HG02678 (cell line): ENCODE data around the gene KLF11.

Experiments used
- ATAC-seq: cut with Tn5 transposase; IDR thresholded peaks from one replicate; pipeline ENCODE4 v1.9.1; 2021; ENCODE audit warnings: mild to moderate bottlenecking, moderate library complexity; ENCODE audit not compliant: unreplicated experiment

Gene KLF11

DNA sequence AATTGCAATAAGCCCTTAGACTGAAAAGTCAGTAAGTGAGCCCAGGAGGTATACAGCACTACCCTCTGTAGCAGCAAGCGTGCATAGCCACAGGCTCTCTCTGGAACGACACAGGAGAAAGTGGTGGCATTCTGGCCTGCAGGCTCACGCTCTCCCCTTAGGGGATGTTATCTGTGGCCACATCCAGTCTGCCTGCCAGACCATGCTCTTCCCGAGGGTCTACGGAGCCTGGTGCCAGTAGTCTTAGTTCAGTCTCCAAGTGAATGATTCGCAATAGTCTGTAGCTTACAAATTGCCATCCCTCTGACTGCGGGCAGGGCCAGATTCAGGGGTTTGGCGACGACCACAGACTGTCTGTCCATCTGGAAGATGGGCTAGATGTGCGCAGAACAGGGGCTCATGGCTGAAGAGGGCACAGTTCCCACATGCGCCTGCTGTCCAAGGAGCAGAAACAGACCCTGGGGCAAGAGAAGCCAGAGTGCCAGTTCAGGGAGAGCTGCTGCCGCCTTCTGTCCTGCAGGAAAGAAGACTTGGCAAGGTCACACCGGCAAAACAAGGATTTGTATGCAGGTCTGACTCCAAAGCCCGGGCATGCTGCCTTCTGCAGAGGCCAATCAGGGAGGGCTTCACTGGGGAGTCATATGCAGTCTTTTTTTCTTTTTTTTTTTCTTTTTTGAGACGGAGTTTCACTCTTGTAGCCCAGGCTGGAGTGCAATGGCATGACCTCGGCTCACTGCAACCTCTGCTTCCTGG lies 3.5 kb upstream of the KLF11 start:
- no peak for ATAC-seq

DNA sequence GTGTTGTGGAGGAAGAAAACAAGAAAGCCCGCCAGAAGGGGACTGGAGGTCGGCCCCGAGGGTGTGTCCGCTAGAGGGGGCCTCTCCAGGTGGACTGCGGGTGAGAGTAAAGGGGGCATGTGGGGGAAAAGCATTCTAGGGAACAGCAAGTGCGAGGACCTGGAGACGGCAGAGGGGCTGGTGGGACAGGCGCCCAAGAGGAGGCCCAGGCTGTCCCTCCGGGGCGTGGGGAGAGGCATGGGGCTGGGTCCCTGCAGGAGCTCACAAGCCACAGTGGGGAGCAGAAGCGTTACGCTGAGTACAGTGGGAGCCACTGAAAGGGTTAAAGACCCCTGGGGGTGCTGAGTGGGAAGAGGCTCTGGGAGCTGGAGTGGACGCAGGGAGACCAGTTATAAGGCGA lies 1.6 kb upstream of the KLF11 start:
- ATAC-seq: no peak

DNA sequence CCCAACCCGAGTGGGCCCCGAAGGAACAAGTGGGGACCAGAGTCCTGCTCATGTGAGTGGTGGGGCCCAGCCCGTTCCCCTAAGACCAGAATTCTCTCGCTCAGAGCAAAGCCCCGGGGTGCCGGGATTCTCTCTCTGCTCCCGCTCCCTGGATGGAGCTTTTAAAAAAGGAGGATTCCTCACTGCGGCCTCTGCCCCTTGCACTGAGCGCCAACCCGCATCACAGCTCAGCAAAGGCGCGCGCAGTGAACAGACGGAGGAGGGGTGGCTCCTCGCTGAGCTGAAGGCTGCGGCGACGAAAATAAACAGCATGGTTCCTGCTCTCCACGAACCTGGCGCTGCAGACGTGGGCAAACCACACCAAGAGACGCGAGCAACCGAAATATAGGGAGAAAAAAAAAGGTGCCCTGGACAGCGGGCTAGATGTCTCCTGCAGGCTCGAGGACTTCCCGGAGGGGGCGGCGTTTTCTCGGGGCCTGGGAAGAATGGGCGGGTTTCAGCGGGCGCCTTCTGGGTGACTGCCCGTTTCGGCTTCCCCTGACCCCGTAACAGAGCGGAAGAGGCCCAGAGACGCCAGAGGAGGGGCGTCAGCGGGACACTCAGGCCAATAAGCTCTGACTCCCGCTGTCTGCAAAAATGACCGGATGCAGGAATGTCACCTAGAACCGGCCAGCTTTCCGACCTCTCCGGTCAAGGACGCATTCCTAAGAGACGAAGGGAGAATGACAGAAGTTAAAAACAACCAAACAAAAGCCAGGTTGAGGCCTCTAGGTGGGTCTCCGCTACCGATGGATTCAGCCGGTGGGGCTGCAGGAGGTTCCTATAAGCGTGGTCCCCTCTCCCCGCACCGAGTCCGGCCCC lies 819 bp upstream of the KLF11 start:
- ATAC-seq: no peak

DNA sequence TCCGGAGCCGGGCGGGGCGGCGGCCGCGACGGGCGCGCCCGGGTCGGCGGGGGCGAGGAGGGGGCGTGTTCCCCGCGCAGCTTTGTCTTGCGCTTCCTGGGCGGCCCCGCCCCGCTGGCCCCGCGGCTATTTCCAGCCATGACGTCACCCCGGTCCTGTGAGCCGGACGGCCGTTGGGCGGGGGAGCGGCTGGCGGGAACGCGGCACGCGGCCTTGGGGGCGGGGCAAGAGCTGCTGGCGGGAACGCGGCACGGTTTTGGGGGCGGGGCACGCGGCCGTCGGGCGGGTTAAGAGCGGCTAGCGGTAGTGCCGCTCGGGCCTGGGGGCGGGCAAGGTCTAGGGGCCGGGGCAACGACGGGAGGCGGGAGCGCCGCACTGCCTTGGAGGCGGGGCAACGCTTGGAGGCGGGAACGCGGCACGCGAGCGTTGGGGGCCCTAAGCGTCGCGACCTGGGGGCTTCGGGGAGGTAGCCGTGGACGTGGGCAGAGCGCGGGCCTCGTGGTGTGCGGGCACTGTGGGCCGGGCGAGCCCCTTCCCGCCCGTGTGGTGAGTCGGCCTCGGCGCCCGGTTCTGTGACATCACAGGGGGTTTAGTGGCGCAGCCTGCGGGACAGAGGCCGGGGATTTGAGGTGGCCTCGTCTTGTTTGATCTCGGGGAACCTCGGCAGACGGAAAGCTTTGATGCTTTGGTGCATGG lies 704 bp downstream of the KLF11 start:
- peak; percentile 64 for ATAC-seq

DNA sequence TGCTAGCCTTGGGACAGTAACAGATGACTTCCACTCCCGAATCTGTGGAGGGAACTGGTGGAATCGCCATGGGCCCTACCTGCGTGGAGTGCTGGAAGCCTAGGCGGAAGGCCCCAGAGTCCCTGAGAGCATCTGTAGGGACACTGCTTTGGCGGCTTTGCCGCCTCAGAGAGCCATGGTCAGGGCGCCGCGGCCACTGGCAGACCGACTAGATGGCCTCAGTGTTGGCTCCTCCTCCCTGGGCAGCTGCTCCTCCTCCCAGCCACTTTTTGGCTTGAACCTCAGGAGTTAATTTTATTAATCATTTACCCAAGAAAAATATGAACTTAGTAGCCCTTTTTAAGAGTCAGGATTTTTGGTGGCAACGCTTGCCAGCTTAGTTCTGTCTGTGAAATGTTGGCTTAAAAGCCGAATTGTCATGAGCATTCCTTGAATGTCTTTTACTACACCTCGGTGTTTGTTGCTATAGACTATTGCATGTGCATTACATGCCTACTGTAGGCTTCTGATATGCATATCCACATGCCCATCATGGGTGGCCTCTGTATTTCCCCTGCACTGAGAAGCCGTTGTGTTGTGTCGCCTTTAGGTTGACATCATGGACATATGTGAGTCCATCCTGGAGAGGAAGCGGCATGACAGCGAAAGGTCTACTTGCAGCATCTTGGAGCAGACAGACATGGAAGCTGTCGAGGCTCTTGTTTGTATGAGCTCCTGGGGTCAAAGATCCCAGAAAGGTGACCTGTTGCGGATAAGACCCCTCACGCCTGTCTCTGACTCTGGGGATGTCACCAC lies 2.4 kb downstream of the KLF11 start:
- no peak for ATAC-seq

DNA sequence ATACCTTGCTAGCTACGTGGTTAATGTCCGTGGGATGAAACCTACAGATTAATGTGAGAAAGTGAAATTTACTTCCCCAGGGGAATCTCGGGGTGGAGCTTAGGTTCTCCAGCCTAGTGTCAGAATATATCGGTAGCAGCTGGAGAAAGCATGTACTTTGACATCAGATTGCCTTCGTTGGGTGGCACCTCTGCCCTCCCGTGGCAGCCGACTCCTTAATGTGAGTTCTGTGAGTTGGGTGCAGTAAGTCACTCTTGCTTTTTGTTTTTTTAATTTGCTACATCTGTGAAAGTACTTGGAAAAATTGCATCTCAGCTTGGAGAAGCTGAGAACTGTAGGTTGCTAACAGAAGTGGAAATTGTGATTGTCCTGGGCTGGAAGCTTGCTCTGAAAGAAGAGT lies 3.6 kb downstream of the KLF11 start:
- ATAC-seq: no peak

DNA sequence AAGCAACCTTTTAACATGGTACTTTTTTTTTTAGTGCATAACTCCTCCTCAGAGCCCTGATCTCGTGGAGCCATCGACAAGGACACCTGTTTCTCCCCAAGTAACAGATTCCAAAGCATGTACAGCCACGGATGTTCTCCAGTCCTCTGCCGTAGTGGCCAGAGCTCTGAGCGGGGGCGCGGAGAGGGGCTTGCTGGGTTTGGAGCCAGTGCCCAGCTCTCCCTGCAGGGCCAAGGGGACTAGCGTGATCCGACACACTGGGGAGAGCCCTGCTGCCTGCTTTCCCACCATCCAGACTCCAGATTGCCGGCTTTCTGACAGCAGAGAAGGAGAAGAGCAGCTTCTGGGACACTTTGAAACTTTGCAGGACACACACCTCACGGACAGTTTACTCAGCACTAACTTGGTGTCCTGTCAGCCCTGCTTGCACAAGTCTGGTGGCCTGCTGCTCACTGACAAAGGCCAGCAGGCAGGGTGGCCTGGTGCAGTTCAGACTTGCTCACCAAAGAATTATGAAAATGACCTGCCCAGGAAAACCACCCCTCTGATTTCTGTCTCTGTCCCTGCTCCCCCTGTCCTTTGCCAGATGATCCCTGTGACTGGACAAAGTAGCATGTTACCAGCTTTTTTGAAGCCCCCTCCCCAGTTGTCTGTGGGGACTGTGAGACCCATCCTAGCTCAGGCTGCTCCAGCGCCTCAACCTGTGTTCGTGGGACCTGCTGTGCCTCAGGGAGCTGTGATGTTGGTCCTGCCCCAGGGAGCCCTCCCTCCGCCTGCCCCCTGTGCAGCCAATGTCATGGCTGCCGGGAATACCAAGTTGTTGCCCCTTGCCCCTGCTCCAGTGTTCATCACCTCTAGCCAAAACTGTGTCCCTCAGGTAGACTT lies 4.5 kb downstream of the KLF11 start:
- no peak for ATAC-seq

DNA sequence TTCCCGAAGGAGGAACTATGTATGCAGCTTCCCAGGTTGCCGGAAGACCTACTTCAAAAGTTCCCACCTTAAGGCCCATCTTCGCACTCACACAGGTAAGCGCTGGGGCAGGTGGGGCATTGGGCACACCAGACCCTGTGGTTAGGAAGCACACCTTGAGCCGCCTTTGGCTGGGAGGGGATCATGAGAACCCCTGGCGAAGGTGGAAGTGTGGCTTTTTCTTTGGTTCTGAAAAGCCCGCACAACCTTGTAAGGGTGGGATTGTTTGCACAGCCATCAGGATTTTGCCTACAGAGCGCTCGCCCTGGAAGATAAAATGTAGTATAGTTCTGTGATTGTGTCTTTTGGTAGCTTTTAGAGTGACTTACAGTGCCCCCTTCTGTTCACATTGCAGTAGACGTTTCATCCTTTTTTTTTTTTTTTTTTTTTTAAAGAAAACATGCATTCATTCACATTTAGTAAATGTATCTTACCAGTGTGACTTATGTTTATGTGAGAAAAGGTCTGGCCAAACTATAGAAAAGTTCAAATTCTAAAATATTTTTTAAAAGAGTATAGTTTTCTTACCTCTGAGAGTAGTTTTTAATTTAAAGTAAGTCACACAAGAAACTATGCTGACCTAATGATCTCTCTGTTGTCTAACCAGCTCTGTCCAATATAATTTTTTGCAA lies 5.3 kb downstream of the KLF11 start:
- no peak for ATAC-seq

DNA sequence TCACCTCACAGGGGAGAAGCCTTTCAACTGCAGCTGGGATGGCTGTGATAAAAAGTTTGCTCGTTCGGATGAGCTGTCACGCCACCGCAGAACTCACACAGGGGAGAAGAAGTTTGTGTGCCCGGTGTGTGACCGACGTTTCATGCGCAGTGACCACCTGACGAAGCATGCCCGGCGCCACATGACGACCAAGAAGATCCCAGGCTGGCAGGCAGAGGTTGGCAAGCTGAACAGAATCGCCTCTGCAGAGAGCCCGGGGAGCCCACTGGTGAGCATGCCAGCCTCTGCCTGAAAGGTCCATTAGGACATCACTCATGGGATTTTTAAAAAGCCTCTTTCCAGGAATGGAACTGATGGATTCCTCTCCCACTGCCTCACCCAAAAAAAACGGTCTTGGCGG lies 8.9 kb downstream of the KLF11 start:
- no peak for ATAC-seq

DNA sequence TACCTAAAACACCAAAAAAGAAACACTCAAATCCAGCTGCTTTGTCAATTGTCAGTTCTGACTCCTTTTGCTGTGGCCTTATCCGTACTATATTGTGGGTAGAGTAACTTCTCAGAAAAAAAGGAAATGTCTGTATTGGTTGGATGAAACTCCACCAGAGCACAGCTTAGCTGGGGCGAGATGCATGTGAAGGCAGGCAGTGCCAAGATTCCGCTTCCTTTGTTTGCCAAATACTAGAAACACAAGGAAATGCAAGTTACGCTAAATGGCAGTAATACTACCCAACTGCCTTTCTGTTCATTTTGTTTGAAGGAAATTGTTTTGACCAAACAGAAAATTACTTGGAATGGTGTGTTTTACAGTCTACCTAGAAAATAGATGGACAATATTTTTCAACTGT lies 10.0 kb downstream of the KLF11 start:
- no peak for ATAC-seq

DNA sequence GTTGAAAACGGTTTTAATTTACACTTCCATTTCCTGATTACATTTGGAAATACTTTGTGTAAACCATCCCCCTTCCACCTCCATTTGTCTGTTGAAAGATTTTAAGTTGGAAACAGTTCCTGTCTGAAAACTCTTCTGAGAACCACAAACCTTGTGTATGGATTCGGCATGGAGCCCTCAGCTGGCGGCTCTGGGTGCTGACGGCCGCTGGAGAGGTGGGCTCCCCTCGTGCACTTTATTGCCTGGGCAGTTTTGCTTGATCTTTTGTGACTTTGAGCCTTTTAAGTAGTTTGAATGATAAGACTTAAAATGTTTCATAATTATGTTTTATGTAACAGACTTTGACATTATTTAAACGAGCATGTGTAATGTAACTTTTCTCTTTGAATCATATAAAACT lies 11.1 kb downstream of the KLF11 start:
- ATAC-seq: no peak

DNA sequence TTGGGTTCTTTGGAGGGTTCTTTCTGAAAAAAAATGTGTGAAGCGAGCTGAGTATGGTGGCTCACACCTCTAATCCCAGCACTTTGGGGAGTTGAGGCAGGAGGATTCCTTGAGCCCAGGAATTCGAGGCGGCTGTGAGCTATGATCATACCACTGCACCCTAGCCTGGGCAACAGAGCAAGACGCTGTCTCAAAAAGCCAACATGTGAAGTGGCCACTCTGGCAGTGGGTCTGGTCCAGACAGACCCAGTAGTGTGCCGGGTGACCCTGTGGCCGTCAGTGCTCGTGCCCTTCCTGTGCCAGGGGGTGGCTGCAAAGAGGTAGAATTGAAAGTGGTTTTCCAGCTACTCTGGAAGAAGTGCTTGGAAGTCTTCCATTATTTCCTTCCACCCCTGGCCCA lies 11.6 kb downstream of the KLF11 start:
- ATAC-seq: no peak

DNA sequence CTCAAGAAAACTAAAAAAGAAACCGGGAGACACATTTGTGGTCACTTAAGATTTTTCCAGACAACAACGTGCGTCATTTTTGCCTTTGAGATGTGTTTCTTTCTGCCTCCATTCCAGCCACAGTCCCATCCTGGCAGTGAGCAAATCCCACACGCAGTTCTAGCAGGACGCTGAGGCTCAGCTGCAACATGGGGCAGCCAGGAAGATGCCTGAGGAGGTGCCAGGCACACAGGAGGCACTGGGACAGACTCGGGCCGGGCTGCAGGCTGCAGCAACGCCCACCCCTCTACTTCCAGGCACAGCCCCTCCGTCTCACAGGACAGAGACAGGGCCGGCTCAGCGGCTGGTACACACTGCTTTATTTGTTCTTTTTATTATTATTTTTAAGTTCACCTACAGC lies 13.1 kb downstream of the KLF11 start:
- no peak for ATAC-seq

DNA sequence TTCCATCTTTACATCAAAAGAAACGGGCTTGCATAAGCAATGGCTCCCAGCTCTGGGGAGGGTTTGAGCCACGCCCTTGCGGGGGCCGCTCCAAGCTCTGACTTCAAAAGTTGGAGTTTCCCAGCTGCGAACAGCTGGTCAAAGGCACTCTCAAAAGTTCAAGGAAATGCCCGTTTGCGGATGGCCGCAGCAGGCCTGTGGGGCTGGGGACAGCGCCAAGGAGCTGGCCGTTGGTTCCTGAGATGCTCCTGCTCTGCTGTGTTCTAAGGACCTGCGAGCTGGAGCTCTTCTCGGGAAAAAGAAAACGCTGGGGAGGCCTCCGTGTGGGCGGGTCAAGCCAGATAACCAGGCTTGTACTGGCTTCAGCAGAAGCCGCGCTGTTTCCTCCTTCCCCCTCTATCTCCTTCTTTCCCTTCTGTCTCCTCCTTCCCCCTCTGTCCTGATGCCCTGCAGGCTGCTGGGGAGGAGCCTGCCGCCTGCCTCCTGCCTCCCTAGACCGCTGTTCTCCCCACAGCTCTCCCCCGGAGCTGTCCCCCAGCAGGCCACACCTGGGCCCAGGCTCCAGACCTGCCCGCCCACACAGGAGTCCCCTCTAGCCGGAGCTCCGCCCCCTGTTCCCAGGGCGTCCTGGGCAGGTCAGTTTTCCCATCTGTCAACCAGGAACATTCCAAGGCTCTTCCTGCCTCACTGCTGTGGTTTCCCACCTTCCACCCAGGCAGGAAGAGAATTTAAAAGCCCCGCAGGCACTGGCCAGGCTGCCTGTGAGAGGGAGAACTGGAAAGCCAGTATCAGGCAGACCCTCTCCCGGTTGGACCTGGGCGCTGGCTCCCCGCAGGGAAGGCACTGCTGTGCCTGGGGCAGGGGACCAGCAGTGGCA lies 14.1 kb downstream of the KLF11 start:
- ATAC-seq: peak; percentile 36

DNA sequence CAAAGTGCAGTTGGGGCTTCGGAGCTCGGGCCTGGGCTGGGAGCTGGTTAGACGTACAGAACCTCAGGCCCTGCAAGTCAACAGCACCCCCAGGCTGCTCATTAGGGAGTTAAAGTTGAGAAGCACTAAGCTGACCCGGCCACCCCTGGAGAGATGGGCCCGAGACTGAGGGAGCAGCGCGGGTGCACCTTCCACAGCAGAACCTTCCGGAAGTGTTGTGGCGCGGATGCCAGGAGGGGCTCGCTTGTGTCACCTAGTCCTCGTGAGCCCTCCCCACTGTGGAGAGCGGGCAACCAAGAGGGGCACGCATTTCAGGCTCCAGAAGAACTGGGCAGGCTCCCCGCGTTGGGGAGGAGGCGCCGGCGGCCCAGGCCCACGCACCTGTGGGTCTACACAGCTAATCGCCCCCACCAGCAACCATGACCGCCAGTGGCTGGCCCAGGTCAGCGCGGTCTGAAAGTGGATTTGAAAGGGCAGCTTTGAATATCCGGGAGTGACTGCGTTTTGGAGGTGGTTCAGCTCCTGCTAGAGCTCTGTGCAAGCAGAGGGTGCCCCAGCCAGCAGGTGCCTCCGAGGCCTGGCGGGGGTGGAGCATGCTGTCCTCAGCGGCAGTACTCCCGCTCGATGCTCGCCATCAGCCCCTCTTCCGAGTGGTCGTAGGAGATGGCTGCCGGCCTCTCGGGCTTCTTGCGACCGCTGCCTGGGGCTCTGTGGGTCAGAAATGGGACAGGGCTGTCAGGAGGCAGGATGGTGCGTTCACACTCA lies 15.1 kb downstream of the KLF11 start:
- no peak for ATAC-seq

DNA sequence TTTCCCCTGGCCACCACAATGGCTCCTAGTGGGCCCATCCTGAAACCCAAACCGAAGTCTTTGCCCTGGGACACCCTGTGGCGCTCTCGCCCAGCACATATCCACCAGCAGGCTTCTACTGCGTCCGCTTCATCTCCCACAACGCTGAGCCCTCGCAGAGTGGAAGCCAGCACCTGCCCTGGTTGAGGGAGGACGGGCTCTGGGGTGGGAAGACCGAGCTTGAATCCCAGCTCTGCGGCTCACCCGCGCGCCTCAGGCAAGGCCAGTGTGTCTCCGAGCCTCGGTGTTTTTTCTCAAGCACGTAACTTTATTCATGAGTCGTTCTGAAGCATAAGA lies 15.6 kb downstream of the KLF11 start:
- no peak for ATAC-seq

DNA sequence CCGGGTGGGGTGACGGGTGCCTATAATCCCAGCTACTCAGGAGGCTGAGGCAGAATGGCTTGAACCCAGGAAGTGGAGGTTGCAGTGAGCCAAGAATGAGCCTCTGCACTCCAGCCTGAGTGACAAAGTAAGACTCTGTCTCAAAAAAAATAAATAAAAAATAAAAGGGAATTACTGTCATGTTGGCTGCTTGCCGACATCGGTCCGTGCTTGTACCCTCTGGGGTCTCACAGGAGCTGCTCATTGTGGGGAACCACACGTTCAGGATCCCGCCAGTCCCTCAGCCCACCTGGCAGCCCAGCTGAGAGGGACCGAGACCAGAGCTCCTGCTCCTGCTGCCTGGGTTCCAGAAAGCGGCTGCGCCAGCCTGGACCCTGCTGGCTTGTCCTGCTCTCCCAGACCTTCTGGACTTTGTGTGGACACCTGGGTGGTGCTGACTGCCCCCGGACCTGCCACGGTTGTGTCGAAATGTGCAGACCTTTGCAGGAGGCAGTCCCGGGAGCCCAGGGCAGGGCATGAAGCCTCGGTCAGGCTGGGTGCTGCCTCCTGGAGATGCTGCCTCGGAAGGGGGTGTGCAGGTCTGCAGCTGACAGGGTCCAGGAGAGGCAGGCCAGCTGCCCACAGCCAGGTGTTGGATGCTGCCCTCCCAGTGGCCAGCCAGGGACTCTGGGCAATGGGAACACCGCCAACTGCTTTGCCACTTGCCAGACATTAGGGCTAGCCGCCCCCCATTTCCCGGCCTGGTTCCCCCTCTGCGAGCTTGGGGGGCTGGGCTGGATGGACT lies 16.4 kb downstream of the KLF11 start:
- ATAC-seq: no peak
